Osteocyte (in vitro differentiated cells): Measurements from ENCODE around the gene TASL. TPM values are rescaled to one million over a fixed set of nuclear protein-coding genes. Genes with fewer than 3 reads are reported as not detected.

Experiments
- DNase-seq: peaks from one replicate; pipeline ENCODE4 v3.0.0; 2021; ENCODE audit warnings: mixed read lengths; ENCODE audit not compliant: unreplicated experiment; ENCODE audit errors: extremely low spot score
- H3K27ac Mint-ChIP-seq: one replicate; pipeline ENCODE4 v1.8.0; 2021; ENCODE audit warnings: mild to moderate bottlenecking, mixed read lengths; ENCODE audit not compliant: unreplicated experiment
- H3K27me3 Mint-ChIP-seq: one replicate; pipeline ENCODE4 v1.8.0; 2021; ENCODE audit warnings: mixed read lengths; ENCODE audit not compliant: unreplicated experiment
- H3K36me3 Mint-ChIP-seq: one replicate; pipeline ENCODE4 v1.8.0; 2021; ENCODE audit warnings: mixed read lengths; ENCODE audit not compliant: unreplicated experiment
- H3K4me1 Mint-ChIP-seq: one replicate; pipeline ENCODE4 v1.8.0; 2021; ENCODE audit warnings: mixed read lengths; ENCODE audit not compliant: unreplicated experiment
- H3K4me3 Mint-ChIP-seq: one replicate; pipeline ENCODE4 v1.8.0; 2021; ENCODE audit warnings: mild to moderate bottlenecking, moderate library complexity, mixed read lengths; ENCODE audit not compliant: unreplicated experiment
- H3K9me3 Mint-ChIP-seq: one replicate; pipeline ENCODE4 v1.8.0; 2021; ENCODE audit warnings: mixed read lengths; ENCODE audit not compliant: unreplicated experiment
- CTCF ChIP-seq: fragments of 200-600 bp; sonication (generic); IDR thresholded peaks from 2 replicates; pipeline ENCODE4 v1.5.0; 2021; ENCODE audit warnings: antibody characterized with exemption, mild to moderate bottlenecking, moderate library complexity
- long read RNA-seq: library from polyadenylated mRNA; unstranded; transcript quantifications from one replicate; pipeline ENCODE4 v2.0.0, GENCODE V29; 2021
- total RNA-seq: library from RNA; stranded (reverse); gene quantifications from 2 replicates; pipeline ENCODE4 v1.2.1, GENCODE V29; 2021

Gene TASL
- not detected in 2 replicates for total RNA-seq
- long read RNA-seq: 0 reads

- no peak within 1 kb of the TSS for H3K27ac Mint-ChIP-seq
- peaks cover 12% of the 10 kb centered on the region for H3K27me3 Mint-ChIP-seq
- no peaks in the 10 kb centered on the region for H3K36me3 Mint-ChIP-seq
Measured at GRCh38 chrX:30577362-30577991, at the start of gene TASL. TASL (minus strand) TSS chrX:30577766; CDS start chrX:30560355, 17,411 bp downstream.

GRCh38 chrX:30626402-30626801 is 48.8 kb upstream of the TASL start:
- no peak for TF ChIP-seq CTCF
- Mint-ChIP-seq H3K27me3 (no peaks in the 10 kb centered on the region), H3K4me3 (no peak overlapping the region), H3K4me1 (peaks cover under 1% of the 10 kb centered on the region), H3K27ac (no peak overlapping the region), H3K36me3 (no peaks in the 10 kb centered on the region), H3K9me3 (peaks cover 16% of the 10 kb centered on the region)
- no peak for DNase-seq

More at GRCh38 chrX:30577362-30577991, at the start of gene TASL:
- TF ChIP-seq CTCF: no peak
- DNase-seq: no peak
- no peaks in the 10 kb centered on the region for H3K4me1 Mint-ChIP-seq
- H3K4me3 Mint-ChIP-seq: no peak within 1 kb of the TSS
- no peaks in the 10 kb centered on the region for H3K9me3 Mint-ChIP-seq

GRCh38 chrX:30622361-30622760 is 44.8 kb upstream of the TASL start:
- H3K9me3 Mint-ChIP-seq: peaks cover 21% of the 10 kb centered on the region
- H3K4me3 Mint-ChIP-seq: no peak overlapping the region
- TF ChIP-seq CTCF: no peak
- no peak for DNase-seq
- H3K27me3 Mint-ChIP-seq: no peaks in the 10 kb centered on the region
- H3K36me3 Mint-ChIP-seq: no peaks in the 10 kb centered on the region
- no peak overlapping the region for H3K27ac Mint-ChIP-seq
- peaks cover 5% of the 10 kb centered on the region for H3K4me1 Mint-ChIP-seq

- no peak for TF ChIP-seq CTCF
- Mint-ChIP-seq H3K4me1 (peaks cover 5% of the 10 kb centered on the region), H3K36me3 (no peaks in the 10 kb centered on the region), H3K27ac (no peak overlapping the region), H3K9me3 (peaks cover 27% of the 10 kb centered on the region), H3K4me3 (no peak overlapping the region), H3K27me3 (no peaks in the 10 kb centered on the region)
- no peak for DNase-seq
Measured at GRCh38 chrX:30620980-30621618, 43.5 kb upstream of the TASL start.

- peaks cover 28% of the 10 kb centered on the region for H3K9me3 Mint-ChIP-seq
- H3K4me3 Mint-ChIP-seq: no peak overlapping the region
- H3K36me3 Mint-ChIP-seq: no peaks in the 10 kb centered on the region
- H3K27me3 Mint-ChIP-seq: no peaks in the 10 kb centered on the region
- peaks cover 5% of the 10 kb centered on the region for H3K4me1 Mint-ChIP-seq
- DNase-seq: no peak
- H3K27ac Mint-ChIP-seq: no peak overlapping the region
- TF ChIP-seq CTCF: no peak
Measured at GRCh38 chrX:30620125-30620524, 42.6 kb upstream of the TASL start.
